H9 (cell line): ENCODE results near the gene CCL26. TPM values are rescaled to one million over a fixed set of nuclear protein-coding genes. Genes with fewer than 3 reads are reported as not detected.

Experiments
- DNase-seq: peaks from one replicate; pipeline ENCODE4 v3.0.0-alpha.2; 2017
- H2AFZ ChIP-seq: one replicate; pipeline ENCODE4 v1.6.1; 2013; ENCODE audit warnings: mild to moderate bottlenecking, low read length, control low read depth, moderate library complexity
- H2AK5ac ChIP-seq: 2 replicates; pipeline ENCODE4 v1.6.1; 2013; ENCODE audit warnings: low read length, control low read depth, mixed read lengths; ENCODE audit not compliant: insufficient read length
- H2BK120ac ChIP-seq: one replicate; pipeline ENCODE4 v1.6.1; 2013; ENCODE audit warnings: low read depth, mild to moderate bottlenecking, low read length, control low read depth, inconsistent platforms; ENCODE audit not compliant: poor library complexity, severe bottlenecking
- H2BK12ac ChIP-seq: 2 replicates; pipeline ENCODE4 v1.6.1; 2013; ENCODE audit warnings: low read length, control low read depth, mixed read lengths, low read depth; ENCODE audit not compliant: insufficient read length
- H2BK15ac ChIP-seq: 2 replicates; pipeline ENCODE4 v1.6.1; 2013; ENCODE audit warnings: low read depth, low read length, control low read depth
- H2BK20ac ChIP-seq: one replicate; pipeline ENCODE4 v1.6.1; 2013; ENCODE audit warnings: low read depth, mild to moderate bottlenecking, low read length, control low read depth, inconsistent platforms; ENCODE audit not compliant: poor library complexity, severe bottlenecking
- H2BK5ac ChIP-seq: 2 replicates; pipeline ENCODE4 v1.6.1; 2013; ENCODE audit warnings: low read length, control low read depth, mixed read lengths; ENCODE audit not compliant: insufficient read length
- H3K14ac ChIP-seq: 2 replicates; pipeline ENCODE4 v1.6.1; 2013; ENCODE audit warnings: low read length, control low read depth; ENCODE audit not compliant: insufficient read depth
- H3K18ac ChIP-seq: 2 replicates; pipeline ENCODE4 v1.6.1; 2013; ENCODE audit warnings: low read depth, mild to moderate bottlenecking, mixed read lengths, low read length, control low read depth; ENCODE audit not compliant: insufficient read length
- H3K23ac ChIP-seq: 2 replicates; pipeline ENCODE4 v1.6.1; 2013; ENCODE audit warnings: low read length, control low read depth, mixed read lengths, low read depth; ENCODE audit not compliant: insufficient read length
- H3K23me2 ChIP-seq: 2 replicates; pipeline ENCODE4 v1.6.1; 2013; ENCODE audit warnings: low read depth, mild to moderate bottlenecking, mixed read lengths, low read length, control low read depth; ENCODE audit not compliant: insufficient read length, poor library complexity, severe bottlenecking
- H3K27ac ChIP-seq: 2 replicates; pipeline ENCODE4 v1.5.1; 2013; ENCODE audit warnings: low read length, control low read depth, mixed read lengths, low read depth; ENCODE audit not compliant: insufficient read length
- H3K27me3 ChIP-seq: 2 replicates; pipeline ENCODE4 v1.6.1; 2013; ENCODE audit warnings: low read length, control low read depth, inconsistent platforms; ENCODE audit not compliant: insufficient read depth
- H3K4ac ChIP-seq: 2 replicates; pipeline ENCODE4 v1.6.1; 2013; ENCODE audit warnings: low read depth, mild to moderate bottlenecking, control low read depth, inconsistent platforms, low read length, moderate library complexity
- H3K4me1 ChIP-seq: 2 replicates; pipeline ENCODE4 v1.6.1; 2013; ENCODE audit warnings: low read length, control low read depth, inconsistent platforms; ENCODE audit not compliant: insufficient read depth
- H3K4me2 ChIP-seq: 2 replicates; pipeline ENCODE4 v1.6.1; 2013; ENCODE audit warnings: low read length, control low read depth, mixed read lengths; ENCODE audit not compliant: insufficient read length, insufficient read depth
- H3K56ac ChIP-seq: 2 replicates; pipeline ENCODE4 v1.6.1; 2013; ENCODE audit warnings: low read depth, mild to moderate bottlenecking, mixed read lengths, low read length, control low read depth; ENCODE audit not compliant: insufficient read length
- H3K79me1 ChIP-seq: 2 replicates; pipeline ENCODE4 v1.6.1; 2013; ENCODE audit warnings: low read depth, mild to moderate bottlenecking, moderate library complexity, low read length, control low read depth, inconsistent platforms; ENCODE audit not compliant: insufficient read depth, poor library complexity, severe bottlenecking
- H3K79me2 ChIP-seq: 2 replicates; pipeline ENCODE4 v1.6.1; 2013; ENCODE audit warnings: low read length, control low read depth, inconsistent platforms; ENCODE audit not compliant: insufficient read depth
- H3K9ac ChIP-seq: 2 replicates; pipeline ENCODE4 v1.6.1; 2013; ENCODE audit warnings: low read length, control low read depth, mixed read lengths; ENCODE audit not compliant: insufficient read length; ENCODE audit errors: extremely low read depth
- H3K9me3 ChIP-seq: one replicate; pipeline ENCODE4 v1.6.1; 2013; ENCODE audit warnings: low read depth, low read length, inconsistent platforms; ENCODE audit not compliant: control insufficient read depth
- H3T11ph ChIP-seq: one replicate; pipeline ENCODE4 v1.6.1; 2013; ENCODE audit warnings: mild to moderate bottlenecking, low read length, control low read depth, inconsistent platforms
- H4K20me1 ChIP-seq: one replicate; pipeline ENCODE4 v1.6.1; 2013; ENCODE audit not compliant: control insufficient read depth, insufficient read length, insufficient read depth
- H4K5ac ChIP-seq: 2 replicates; pipeline ENCODE4 v1.6.1; 2013; ENCODE audit warnings: low read depth, mild to moderate bottlenecking, mixed read lengths, low read length, control low read depth; ENCODE audit not compliant: insufficient read length
- H4K8ac ChIP-seq: replicated peaks from 2 replicates; pipeline ENCODE4 v1.6.1; 2013; ENCODE audit warnings: low read length, control low read depth, mixed read lengths, low read depth; ENCODE audit not compliant: insufficient read length
- H4K91ac ChIP-seq: 2 replicates; pipeline ENCODE4 v1.6.1; 2013; ENCODE audit warnings: low read depth, mild to moderate bottlenecking, moderate library complexity, mixed read lengths, low read length, control low read depth; ENCODE audit not compliant: insufficient read length
- H3K27ac Mint-ChIP-seq, 3 experiments: 2 replicates in 2 of 3; 3 replicates in 1 of 3; pipeline ENCODE4 v1.8.0; 2020 to 2021; ENCODE audit warnings: mixed read lengths in 3 of 3, mild to moderate bottlenecking in 1 of 3, moderate library complexity in 1 of 3
- H3K27me3 Mint-ChIP-seq: 2 replicates; pipeline ENCODE4 v1.8.0; 2021; ENCODE audit warnings: low read depth, mild to moderate bottlenecking, moderate library complexity, mixed read lengths
- H3K36me3 Mint-ChIP-seq, 3 experiments: 2 replicates in 2 of 3; 3 replicates in 1 of 3; pipeline ENCODE4 v1.8.0; 2020 to 2021; ENCODE audit warnings: low read depth in 3 of 3, mixed read lengths in 3 of 3; ENCODE audit not compliant: insufficient read depth in 1 of 3
- H3K4me1 Mint-ChIP-seq, 2 experiments: 2 replicates each; pipeline ENCODE4 v1.8.0; 2020; ENCODE audit warnings: mixed read lengths in 2 of 2
- H3K4me3 Mint-ChIP-seq, 2 experiments: 2 replicates in 1 of 2; 3 replicates in 1 of 2; pipeline ENCODE4 v1.8.0; 2020 to 2021; ENCODE audit warnings: mild to moderate bottlenecking in 2 of 2, mixed read lengths in 2 of 2, moderate library complexity in 1 of 2
- H3K9me3 Mint-ChIP-seq, 2 experiments: 2 replicates in 1 of 2; 3 replicates in 1 of 2; pipeline ENCODE4 v1.8.0; 2020; ENCODE audit warnings: mild to moderate bottlenecking in 2 of 2, mixed read lengths in 2 of 2, moderate library complexity in 1 of 2
- WGBS: extraction: QIAGEN DNeasy Blood & Tissue Kit; methylation state at CpG from one replicate; pipeline ENCODE4 v1.1.7; 2013; ENCODE audit warnings: missing lambda C conversion rate, low lambda C conversion rate, mixed read lengths; ENCODE audit not compliant: insufficient read length; ENCODE audit errors: extremely low coverage; 5-methylcytosine and 5-hydroxymethylcytosine counted together
- total RNA-seq: library from RNA; stranded (reverse); gene quantifications from 2 replicates; pipeline ENCODE4 v1.2.1, GENCODE V29; 2021
- TF ChIP-seq, protein P1 (sequence below): fragments of 200-600 bp; sonication (generic); conservative IDR thresholded peaks from 3 replicates; pipeline ENCODE4 v1.8.0; 2021; ENCODE audit warnings: antibody characterized with exemption, mild to moderate bottlenecking

CCL26 gene
- total RNA-seq, 1 experiment from 2014 or later = 9.3 TPM

GRCh38 chr7:75804004-75804403 is 32.0 kb upstream of the CCL26 start:
- Histone ChIP-seq H3K18ac (no peak overlapping the region), H3K4ac (no peak overlapping the region), H3K23ac (no peak overlapping the region), H4K8ac (no peak overlapping the region), H3K14ac (no peak overlapping the region), H2BK20ac (no peak overlapping the region), H4K91ac (no peak overlapping the region), H3K4me2 (no peak overlapping the region), H3K9me3 (no peaks in the 10 kb centered on the region), H3K9ac (no peak overlapping the region), H3K27me3 (no peaks in the 10 kb centered on the region), H3T11ph (no peak overlapping the region), H3K79me1 (no peaks in the 10 kb centered on the region), H3K23me2 (no peaks in the 10 kb centered on the region), H4K5ac (no peak overlapping the region), H3K56ac (no peak overlapping the region), H3K79me2 (no peaks in the 10 kb centered on the region), H2AFZ (no peak overlapping the region), H2BK120ac (no peak overlapping the region), H2BK5ac (no peak overlapping the region), H2BK12ac (no peak overlapping the region), H3K27ac (no peak overlapping the region), H2AK5ac (no peak overlapping the region), H4K20me1 (no peaks in the 10 kb centered on the region), H2BK15ac (no peak overlapping the region), H3K4me1 (no peaks in the 10 kb centered on the region)
- no peak for DNase-seq
- H3K27me3 Mint-ChIP-seq = peaks cover 3% of the 10 kb centered on the region
- H3K4me1 Mint-ChIP-seq = no peaks in the 10 kb centered on the region; a peak in 1 of 4 replicates
- H3K27ac Mint-ChIP-seq = no peak overlapping the region
- no peak overlapping the region for H3K4me3 Mint-ChIP-seq
- peaks cover 4 to 11% (median 6%) of the 10 kb centered on the region in 3 experiments; a peak in 6 of 7 replicates for H3K36me3 Mint-ChIP-seq
- WGBS = no CpG with 5 or more reads among the region's 2 CpGs
- H3K9me3 Mint-ChIP-seq = peaks cover 15 to 19% of the 10 kb centered on the region in 2 experiments
- TF ChIP-seq, protein P1, sequence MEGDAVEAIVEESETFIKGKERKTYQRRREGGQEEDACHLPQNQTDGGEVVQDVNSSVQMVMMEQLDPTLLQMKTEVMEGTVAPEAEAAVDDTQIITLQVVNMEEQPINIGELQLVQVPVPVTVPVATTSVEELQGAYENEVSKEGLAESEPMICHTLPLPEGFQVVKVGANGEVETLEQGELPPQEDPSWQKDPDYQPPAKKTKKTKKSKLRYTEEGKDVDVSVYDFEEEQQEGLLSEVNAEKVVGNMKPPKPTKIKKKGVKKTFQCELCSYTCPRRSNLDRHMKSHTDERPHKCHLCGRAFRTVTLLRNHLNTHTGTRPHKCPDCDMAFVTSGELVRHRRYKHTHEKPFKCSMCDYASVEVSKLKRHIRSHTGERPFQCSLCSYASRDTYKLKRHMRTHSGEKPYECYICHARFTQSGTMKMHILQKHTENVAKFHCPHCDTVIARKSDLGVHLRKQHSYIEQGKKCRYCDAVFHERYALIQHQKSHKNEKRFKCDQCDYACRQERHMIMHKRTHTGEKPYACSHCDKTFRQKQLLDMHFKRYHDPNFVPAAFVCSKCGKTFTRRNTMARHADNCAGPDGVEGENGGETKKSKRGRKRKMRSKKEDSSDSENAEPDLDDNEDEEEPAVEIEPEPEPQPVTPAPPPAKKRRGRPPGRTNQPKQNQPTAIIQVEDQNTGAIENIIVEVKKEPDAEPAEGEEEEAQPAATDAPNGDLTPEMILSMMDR = no peak
